Uterus (tissue), 4 donors: Measurements from ENCODE around the gene PAIP2. TPM values are rescaled to one million over a fixed set of nuclear protein-coding genes. Genes with fewer than 3 reads are reported as not detected.
A peak's percentile ranks its signal among the peaks of the same experiment; 100 is the strongest.

Source experiments
- DNase-seq, 2 donors: peaks; one replicate each; pipeline ENCODE4 v3.0.0-alpha.2; 2019 to 2020
- H3K27ac ChIP-seq, 2 donors: fragments of 200-600 bp; sonication (generic); 1 replicate in 1 of 2; 2 replicates in 1 of 2; pipeline ENCODE4 v1.5.1; 2016 to 2018
- H3K27me3 ChIP-seq, 2 donors: fragments of 200-600 bp; sonication (generic); one replicate each; pipeline ENCODE4 v1.5.1; 2018 to 2019; ENCODE audit warnings: control low read depth in 1 of 2
- H3K36me3 ChIP-seq, 2 donors: fragments of 200-600 bp; sonication (generic); one replicate each; pipeline ENCODE4 v1.5.1; 2019; ENCODE audit warnings: control low read depth in 1 of 2
- H3K4me1 ChIP-seq, 2 donors: fragments of 200-600 bp; sonication (generic); one replicate each; pipeline ENCODE4 v1.5.1; 2018 to 2019; ENCODE audit warnings: control low read depth in 1 of 2
- H3K4me3 ChIP-seq, 2 donors: fragments of 200-600 bp; sonication (generic); 1 replicate in 1 of 2; 2 replicates in 1 of 2; pipeline ENCODE4 v1.5.1; 2018 to 2019; ENCODE audit warnings: mild to moderate bottlenecking in 1 of 2
- H3K9me3 ChIP-seq, 2 donors: fragments of 200-600 bp; sonication (generic); one replicate each; pipeline ENCODE4 v1.5.1; 2019; ENCODE audit warnings: control low read depth in 1 of 2
- POLR2A ChIP-seq, 2 donors: fragments of 450-650 bp; IDR thresholded peaks; one replicate each; pipeline ENCODE4 v1.6.1; 2016; ENCODE audit warnings: antibody characterized with exemption in 2 of 2, mild to moderate bottlenecking in 1 of 2, moderate library complexity in 1 of 2
- intact Hi-C: fragments of 100-400 bp; cut with DNase I; formaldehyde crosslinking; loops from one replicate; pipeline ENCODE4 v1.15.1; 2023; ENCODE audit warnings: low total_unique reads
- total RNA-seq, 4 donors: library from RNA; depleted of rRNA in 3 of 4; stranded (reverse); fragments of >200 nt in 3 of 4; gene quantifications; one replicate each; pipeline versions ENCODE4 v1.1.0 to v1.2.4, GENCODE V29; 2014 to 2023
- TF ChIP-seq, protein P1 (sequence below), 4 experiments: fragments of 200-600 bp in 2 of 4; fragments of 450-650 bp in 2 of 4; sonication (generic) in 2 of 4; IDR thresholded peaks; one replicate each; pipeline ENCODE4 v1.5.1; 2016 to 2019; ENCODE audit warnings: antibody characterized with exemption in 4 of 4, mild to moderate bottlenecking in 2 of 4, moderate library complexity in 1 of 4
- donor health status: DM: yes; HTN: yes; CAD: no.

Gene PAIP2
- total RNA-seq, 4 donors from 2014 or later: 43.5 to 144 (median 87.7) TPM

DNA sequence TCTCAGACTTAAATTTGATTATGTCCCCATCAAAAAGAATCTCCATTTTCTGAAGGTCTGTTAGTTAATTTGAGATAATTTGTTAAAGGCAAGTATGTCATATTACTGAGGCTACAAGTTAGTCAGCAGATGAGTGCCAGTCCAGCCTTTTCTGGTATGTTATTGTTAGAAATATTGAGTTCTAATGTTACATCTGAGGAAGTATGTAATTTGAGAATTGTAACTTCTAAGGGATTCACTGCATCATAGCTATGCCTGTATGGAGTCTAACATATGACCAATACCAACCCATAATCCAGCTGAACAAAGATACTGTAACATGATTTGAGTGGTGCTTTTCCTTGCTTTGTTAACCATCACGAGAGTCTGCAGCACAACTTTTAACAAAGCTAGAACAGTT, 27.5 kb downstream of the PAIP2 start:
- Histone ChIP-seq H3K27ac (no peak overlapping the region), H3K4me3 (no peak overlapping the region), H3K27me3 (no peaks in the 10 kb centered on the region), H3K9me3 (no peaks in the 10 kb centered on the region), H3K36me3 (no peaks in the 10 kb centered on the region), H3K4me1 (peaks cover 0 to 5% of the 10 kb centered on the region in 2 donors)
- DNase-seq: no peak
- TF ChIP-seq, protein P1, sequence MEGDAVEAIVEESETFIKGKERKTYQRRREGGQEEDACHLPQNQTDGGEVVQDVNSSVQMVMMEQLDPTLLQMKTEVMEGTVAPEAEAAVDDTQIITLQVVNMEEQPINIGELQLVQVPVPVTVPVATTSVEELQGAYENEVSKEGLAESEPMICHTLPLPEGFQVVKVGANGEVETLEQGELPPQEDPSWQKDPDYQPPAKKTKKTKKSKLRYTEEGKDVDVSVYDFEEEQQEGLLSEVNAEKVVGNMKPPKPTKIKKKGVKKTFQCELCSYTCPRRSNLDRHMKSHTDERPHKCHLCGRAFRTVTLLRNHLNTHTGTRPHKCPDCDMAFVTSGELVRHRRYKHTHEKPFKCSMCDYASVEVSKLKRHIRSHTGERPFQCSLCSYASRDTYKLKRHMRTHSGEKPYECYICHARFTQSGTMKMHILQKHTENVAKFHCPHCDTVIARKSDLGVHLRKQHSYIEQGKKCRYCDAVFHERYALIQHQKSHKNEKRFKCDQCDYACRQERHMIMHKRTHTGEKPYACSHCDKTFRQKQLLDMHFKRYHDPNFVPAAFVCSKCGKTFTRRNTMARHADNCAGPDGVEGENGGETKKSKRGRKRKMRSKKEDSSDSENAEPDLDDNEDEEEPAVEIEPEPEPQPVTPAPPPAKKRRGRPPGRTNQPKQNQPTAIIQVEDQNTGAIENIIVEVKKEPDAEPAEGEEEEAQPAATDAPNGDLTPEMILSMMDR (IDR thresholded peaks at IDR 0.05): no peak
- no peak for TF ChIP-seq POLR2A (IDR thresholded peaks at IDR 0.05)
- intact Hi-C loops: no loop called here

DNA sequence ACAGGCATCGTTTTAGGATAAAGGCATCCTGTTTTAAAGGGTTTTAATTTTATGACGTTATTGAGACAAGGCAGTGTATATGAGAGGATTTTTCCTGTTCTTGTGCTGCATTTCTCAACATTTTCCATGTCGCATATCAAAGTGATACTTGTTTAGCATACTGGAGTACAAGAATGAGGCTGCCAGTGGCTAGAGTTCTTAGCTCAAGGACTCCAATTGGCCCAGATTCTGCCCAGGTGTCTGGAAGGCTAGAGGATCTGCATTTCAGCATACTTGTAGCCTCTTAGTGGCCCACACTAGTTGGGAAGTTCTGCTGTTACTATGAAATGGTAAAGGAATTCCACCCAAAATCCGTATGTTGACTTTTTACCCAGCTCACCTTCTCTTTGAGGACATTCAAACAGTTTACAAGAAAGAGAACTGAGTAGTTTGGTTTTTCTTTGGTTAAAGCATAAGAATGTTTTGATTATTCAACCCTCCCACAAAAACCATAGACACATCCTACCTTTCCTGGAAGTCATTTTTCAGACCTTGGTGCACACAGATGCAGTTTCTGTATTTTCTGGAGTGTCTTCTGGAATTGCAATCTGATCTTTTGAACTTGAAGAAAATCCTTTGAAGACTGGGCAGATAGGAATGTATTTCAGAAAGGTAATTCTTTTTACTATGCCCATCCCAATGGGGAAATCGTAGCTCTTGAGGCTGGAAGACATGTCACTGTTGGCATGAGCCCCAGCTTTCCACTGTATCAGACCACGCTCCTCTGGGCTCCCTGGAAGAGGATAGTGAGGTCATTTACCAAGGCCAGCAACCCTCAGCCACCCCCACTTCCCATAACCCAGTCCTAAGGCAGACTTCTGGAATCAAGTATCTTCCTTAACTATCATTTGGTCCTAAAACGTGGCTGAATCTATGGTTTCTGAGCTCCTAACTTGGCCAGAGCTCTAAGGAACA, 30.1 kb downstream of the PAIP2 start:
- Histone ChIP-seq H3K9me3 (no peaks in the 10 kb centered on the region), H3K4me3 (no peak overlapping the region), H3K27ac (no peak overlapping the region), H3K36me3 (no peaks in the 10 kb centered on the region), H3K27me3 (no peaks in the 10 kb centered on the region), H3K4me1 (no peaks in the 10 kb centered on the region)
- intact Hi-C loops: no loop called here
- no peak for TF ChIP-seq POLR2A (IDR thresholded peaks at IDR 0.05)
- TF ChIP-seq, protein P1 (IDR thresholded peaks at IDR 0.05): no peak
- DNase-seq: peak in 1 of 2 donors; percentile 10

DNA sequence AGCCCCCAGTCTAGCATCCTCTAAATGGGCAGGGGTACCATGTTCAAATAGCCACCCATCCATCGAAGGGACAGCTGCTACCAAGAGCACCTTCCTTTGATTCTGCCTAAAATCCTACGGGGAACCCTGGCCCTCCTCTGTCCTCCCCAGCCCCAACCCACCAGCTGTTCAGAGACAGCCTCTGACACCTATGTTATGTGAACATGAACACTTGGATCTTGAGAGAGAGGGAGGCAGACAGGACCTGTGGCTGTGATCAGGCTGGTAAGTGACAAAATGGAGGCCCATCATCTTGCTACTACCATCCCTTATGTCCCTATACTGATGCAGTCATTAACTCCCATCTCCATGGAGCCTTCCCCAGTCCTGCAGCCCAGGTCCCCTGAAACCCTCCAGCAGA, 33.3 kb downstream of the PAIP2 start:
- Histone ChIP-seq H3K4me3 (no peak overlapping the region), H3K9me3 (no peaks in the 10 kb centered on the region), H3K4me1 (no peaks in the 10 kb centered on the region), H3K27me3 (no peaks in the 10 kb centered on the region), H3K36me3 (no peaks in the 10 kb centered on the region), H3K27ac (no peak overlapping the region)
- peak in 1 of 2 donors; percentile 5 for DNase-seq
- intact Hi-C loops: no loop called here
- TF ChIP-seq POLR2A (IDR thresholded peaks at IDR 0.05): no peak
- TF ChIP-seq, protein P1 (IDR thresholded peaks at IDR 0.05): no peak

DNA sequence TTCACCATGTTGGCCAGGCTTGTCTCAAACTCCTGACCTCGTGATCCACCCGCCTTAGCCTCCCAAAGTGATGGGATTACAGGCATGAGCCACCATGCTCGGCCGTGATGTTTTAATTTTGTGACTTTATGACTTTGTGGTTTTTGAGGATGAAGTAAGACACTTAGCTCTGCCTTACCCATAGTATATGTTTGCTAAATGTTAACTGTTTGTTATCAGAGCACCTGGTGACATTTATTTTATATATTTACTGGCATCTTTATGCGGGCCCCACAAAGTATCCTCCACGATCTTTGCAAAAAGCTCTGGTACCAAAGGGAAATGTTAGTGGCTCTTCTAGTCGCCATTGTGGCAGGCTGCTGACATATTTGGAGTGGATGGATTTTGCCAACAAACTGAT, 34.7 kb downstream of the PAIP2 start:
- intact Hi-C loops: no loop called here
- H3K9me3 ChIP-seq: no peaks in the 10 kb centered on the region
- no peak overlapping the region for H3K4me3 ChIP-seq
- H3K27ac ChIP-seq: no peak overlapping the region
- peak in 1 of 2 donors; percentile 7 for DNase-seq
- TF ChIP-seq, protein P1 (IDR thresholded peaks at IDR 0.05): no peak
- no peak for TF ChIP-seq POLR2A (IDR thresholded peaks at IDR 0.05)
- H3K4me1 ChIP-seq: no peaks in the 10 kb centered on the region
- no peaks in the 10 kb centered on the region for H3K27me3 ChIP-seq
- no peaks in the 10 kb centered on the region for H3K36me3 ChIP-seq

DNA sequence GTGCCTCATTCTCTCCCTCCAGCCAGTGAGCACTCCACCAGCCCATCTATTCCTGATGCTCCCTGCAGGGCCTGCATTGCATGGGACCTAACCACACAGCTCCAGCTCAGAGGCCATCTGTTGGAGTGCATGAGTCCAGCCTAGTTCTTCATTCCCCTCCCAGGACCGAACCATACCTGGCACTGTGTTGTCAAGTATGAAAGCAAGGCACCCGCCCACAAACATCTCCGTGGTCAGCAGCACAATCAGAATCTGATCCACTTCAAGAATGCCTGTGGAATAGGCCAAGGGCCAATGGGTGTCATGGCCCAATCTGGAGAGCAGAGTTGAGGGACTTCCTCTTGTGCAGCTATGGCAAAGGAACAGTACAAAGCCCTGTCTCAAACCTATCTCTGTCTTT, 35.6 kb downstream of the PAIP2 start:
- Histone ChIP-seq H3K27ac (no peak overlapping the region), H3K36me3 (no peaks in the 10 kb centered on the region), H3K9me3 (no peaks in the 10 kb centered on the region), H3K27me3 (no peaks in the 10 kb centered on the region), H3K4me1 (no peaks in the 10 kb centered on the region), H3K4me3 (no peak overlapping the region)
- DNase-seq: peak; percentile 4 to 10
- intact Hi-C loops: no loop called here
- TF ChIP-seq, protein P1 (IDR thresholded peaks at IDR 0.05): no peak
- no peak for TF ChIP-seq POLR2A (IDR thresholded peaks at IDR 0.05)
